ENCODE results near the gene FGB.

The FGB gene

DNA sequence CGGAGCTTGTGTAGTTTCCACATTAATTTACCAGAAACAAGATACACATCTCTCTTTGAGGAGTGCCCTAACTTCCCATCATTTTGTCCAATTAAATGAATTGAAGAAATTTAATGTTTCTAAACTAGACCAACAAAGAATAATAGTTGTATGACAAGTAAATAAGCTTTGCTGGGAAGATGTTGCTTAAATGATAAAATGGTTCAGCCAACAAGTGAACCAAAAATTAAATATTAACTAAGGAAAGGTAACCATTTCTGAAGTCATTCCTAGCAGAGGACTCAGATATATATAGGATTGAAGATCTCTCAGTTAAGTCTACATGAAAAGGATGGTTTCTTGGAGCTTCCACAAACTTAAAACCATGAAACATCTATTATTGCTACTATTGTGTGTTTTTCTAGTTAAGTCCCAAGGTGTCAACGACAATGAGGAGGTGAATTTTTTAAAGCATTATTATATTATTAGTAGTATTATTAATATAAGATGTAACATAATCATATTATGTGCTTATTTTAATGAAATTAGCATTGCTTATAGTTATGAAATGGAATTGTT, at the start of gene FGB:
TSS of gene FGB (plus strand) at position 315 of the 558 bp plus-strand sequence. CDS start at position 323, 8 bp downstream.
- ChIA-PET CTCF (interaction anchor here (0.6 to 1.1 kb wide), 3 partner anchors 12 to 56 kb away, joined by 3 read pairs; partner anchors contain the start of gene PLRG1), POLR2A (interaction anchor here (1.8 kb wide), 1 partner anchor 13 kb away, joined by 6 read pairs; the partner anchor contains the start of gene PLRG1)
- no peak for TF ChIP-seq ELF4 (IDR thresholded peaks at IDR 0.05)
- no peak for TF ChIP-seq TARDBP (IDR thresholded peaks at IDR 0.05)
- TF ChIP-seq ZNF384 (IDR thresholded peaks at IDR 0.05) = no peak
- TF ChIP-seq NFRKB (IDR thresholded peaks at IDR 0.05) = no peak
- no peak for TF ChIP-seq CTBP1 (IDR thresholded peaks at IDR 0.05; ENCODE audit: borderline replicate concordance)
- TF ChIP-seq ARNT (IDR thresholded peaks at IDR 0.05) = no peak
- DNase-seq (ENCODE audit: extremely low spot score) = no peak

DNA sequence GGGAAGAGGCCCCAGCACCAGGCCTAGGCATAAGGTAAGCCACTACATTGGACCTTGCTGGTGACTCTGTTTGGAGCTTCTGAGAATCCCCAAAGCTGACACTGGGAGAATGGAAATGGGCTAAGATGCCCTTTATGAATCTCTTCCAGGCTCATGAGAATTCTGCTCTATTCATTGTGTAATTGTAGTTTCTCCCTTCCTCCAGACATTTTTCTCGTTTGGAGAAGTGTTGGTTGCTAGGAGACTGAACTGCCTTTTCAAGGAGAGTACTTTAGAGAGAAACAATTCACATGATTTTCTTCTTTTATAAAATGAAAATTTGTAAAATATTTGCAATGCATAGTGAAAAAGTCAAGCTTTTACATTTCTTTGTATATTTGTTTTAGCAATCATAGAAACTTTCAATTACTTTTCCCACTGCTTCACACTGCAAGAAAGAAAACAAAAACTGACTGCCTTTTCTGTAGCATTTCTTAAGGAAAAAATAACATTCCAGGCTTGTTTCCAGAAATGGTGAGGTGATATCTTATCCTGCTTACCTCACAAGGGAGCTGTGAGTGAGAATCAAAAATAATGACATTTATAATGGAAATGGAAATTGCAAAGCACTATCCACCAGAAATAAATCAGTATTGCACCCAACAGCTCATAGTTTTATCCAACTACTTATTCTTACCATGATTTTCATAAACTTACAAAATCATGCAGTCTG, 46.3 kb upstream of the FGB start:
- ChIA-PET CTCF (interaction anchor here (1.1 to 3.3 kb wide), 3 partner anchors 10 to 102 kb away, joined by 3 to 11 read pairs (median 4); no protein-coding TSS in a partner anchor), POLR2A (interaction anchor here (1.9 to 4.3 kb wide), 2 partner anchors 34 to 100 kb away, joined by 5 to 12 read pairs; partner anchors contain the start of gene PLRG1)
- no peak for TF ChIP-seq FOXA1 (IDR thresholded peaks at IDR 0.05)
- no peak for DNase-seq (ENCODE audit: extremely low spot score)

DNA sequence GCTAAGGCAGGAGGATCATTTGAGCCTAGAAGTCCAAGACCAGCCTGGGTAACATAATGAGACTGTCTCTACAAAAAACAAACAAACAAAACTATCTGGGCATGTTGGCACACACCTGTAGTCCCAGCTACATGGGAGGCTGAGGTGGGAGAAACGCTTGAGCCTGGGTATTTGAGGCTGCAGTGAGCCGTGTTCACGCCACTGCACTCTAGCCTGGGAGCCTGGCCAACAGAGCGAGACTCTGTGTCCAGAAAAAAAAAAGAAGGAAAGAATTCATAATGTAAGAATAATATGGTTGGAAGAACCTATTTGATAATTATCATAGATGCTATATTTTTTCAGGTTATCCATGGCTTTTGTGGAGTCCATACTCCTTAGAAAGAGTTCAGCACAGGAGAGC, 45.2 kb upstream of the FGB start:
- TF ChIP-seq BHLHE40 (IDR thresholded peaks at IDR 0.05; ENCODE audit: borderline replicate concordance) (no peak), TARDBP (IDR thresholded peaks at IDR 0.05) (no peak), ZNF384 (IDR thresholded peaks at IDR 0.05) (no peak), NFRKB (IDR thresholded peaks at IDR 0.05) (no peak), SP1 (IDR thresholded peaks at IDR 0.05) (no peak), FOXA1 (IDR thresholded peaks at IDR 0.05) (no peak), SUZ12 (IDR thresholded peaks at IDR 0.05) (no peak), CTBP1 (IDR thresholded peaks at IDR 0.05; ENCODE audit: borderline replicate concordance) (no peak), L3MBTL2 (conservative IDR thresholded peaks at IDR 0.05) (no peak), ARNT (IDR thresholded peaks at IDR 0.05) (no peak), HDGF (IDR thresholded peaks at IDR 0.05; ENCODE audit: borderline replicate concordance) (no peak)
- TF ChIP-seq, protein P1, sequence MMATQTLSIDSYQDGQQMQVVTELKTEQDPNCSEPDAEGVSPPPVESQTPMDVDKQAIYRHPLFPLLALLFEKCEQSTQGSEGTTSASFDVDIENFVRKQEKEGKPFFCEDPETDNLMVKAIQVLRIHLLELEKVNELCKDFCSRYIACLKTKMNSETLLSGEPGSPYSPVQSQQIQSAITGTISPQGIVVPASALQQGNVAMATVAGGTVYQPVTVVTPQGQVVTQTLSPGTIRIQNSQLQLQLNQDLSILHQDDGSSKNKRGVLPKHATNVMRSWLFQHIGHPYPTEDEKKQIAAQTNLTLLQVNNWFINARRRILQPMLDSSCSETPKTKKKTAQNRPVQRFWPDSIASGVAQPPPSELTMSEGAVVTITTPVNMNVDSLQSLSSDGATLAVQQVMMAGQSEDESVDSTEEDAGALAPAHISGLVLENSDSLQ (IDR thresholded peaks at IDR 0.05) = no peak
- no peak for DNase-seq (ENCODE audit: extremely low spot score)
- POLR2A ChIA-PET = interaction anchor here (4.3 kb wide), 1 partner anchor 33 kb away, joined by 12 read pairs; the partner anchor contains the start of gene PLRG1
- CTCF ChIA-PET = interaction anchor here (0.7 to 1.5 kb wide), 2 partner anchors 101 to 227 kb away, joined by 4 to 15 read pairs; no protein-coding TSS in a partner anchor

- POLR2A ChIA-PET = interaction anchor here (4.3 kb wide), 1 partner anchor 31 kb away, joined by 12 read pairs; the partner anchor contains the start of gene PLRG1
- TF ChIP-seq FOXA1 (IDR thresholded peaks at IDR 0.05) = no peak
- TF ChIP-seq ZNF384 (IDR thresholded peaks at IDR 0.05) = no peak
- no peak for TF ChIP-seq SUZ12 (IDR thresholded peaks at IDR 0.05)
- no peak for TF ChIP-seq HDGF (IDR thresholded peaks at IDR 0.05; ENCODE audit: borderline replicate concordance)
- no peak for DNase-seq (ENCODE audit: extremely low spot score)
- CTCF ChIA-PET = interaction anchor here (0.6 kb wide), 2 partner anchors 103 to 127 kb away, joined by 4 to 11 read pairs; no protein-coding TSS in a partner anchor
These were observed 43.6 kb upstream of the FGB start for GRCh38 chr4:154519214-154519613.

DNA sequence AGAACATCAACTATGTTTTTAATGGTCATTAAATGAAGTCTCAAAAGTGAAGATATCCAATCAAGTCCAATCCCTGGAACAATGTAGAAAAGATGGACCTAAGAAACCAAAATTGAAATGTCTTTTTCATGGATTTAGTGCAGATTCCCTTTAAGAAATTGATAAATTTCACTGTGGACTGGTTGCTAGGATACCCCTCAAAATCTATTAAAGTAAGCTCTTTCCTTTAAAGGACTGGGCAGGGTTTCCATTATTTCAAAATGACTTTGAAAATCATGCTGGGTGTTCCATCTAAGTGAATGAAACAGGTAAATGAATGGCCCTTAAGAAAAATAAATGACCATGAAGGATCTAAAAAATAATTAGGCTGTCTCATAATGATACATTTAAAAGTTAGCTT, 41.2 kb upstream of the FGB start:
- DNase-seq (ENCODE audit: extremely low spot score) = no peak
- ChIA-PET POLR2A (no interaction called here), CTCF (no interaction called here)
- no peak for TF ChIP-seq CTBP1 (IDR thresholded peaks at IDR 0.05; ENCODE audit: borderline replicate concordance)
- TF ChIP-seq, protein P1 (IDR thresholded peaks at IDR 0.05) = no peak
- TF ChIP-seq LEF1 (IDR thresholded peaks at IDR 0.05; ENCODE audit: borderline replicate concordance) = no peak
- TF ChIP-seq ELF4 (IDR thresholded peaks at IDR 0.05) = no peak
- no peak for TF ChIP-seq BHLHE40 (IDR thresholded peaks at IDR 0.05; ENCODE audit: borderline replicate concordance)
- no peak for TF ChIP-seq TARDBP (IDR thresholded peaks at IDR 0.05)
- TF ChIP-seq FOXA1 (IDR thresholded peaks at IDR 0.05) = no peak
- no peak for TF ChIP-seq FOXM1 (IDR thresholded peaks at IDR 0.05; ENCODE audit: borderline replicate concordance)
- no peak for TF ChIP-seq ZNF384 (IDR thresholded peaks at IDR 0.05)
- TF ChIP-seq SP1 (IDR thresholded peaks at IDR 0.05) = no peak
- TF ChIP-seq SUZ12 (IDR thresholded peaks at IDR 0.05) = no peak
- no peak for TF ChIP-seq HDGF (IDR thresholded peaks at IDR 0.05; ENCODE audit: borderline replicate concordance)
- TF ChIP-seq ARNT (IDR thresholded peaks at IDR 0.05) = no peak
- no peak for TF ChIP-seq L3MBTL2 (conservative IDR thresholded peaks at IDR 0.05)
- TF ChIP-seq FOXK2 (IDR thresholded peaks at IDR 0.05) = no peak
- TF ChIP-seq NFRKB (IDR thresholded peaks at IDR 0.05) = no peak

GRCh38 chr4:154526151-154526550, 36.7 kb upstream of the FGB start:
- DNase-seq (ENCODE audit: extremely low spot score) = no peak
- ChIA-PET CTCF (no interaction called here), POLR2A (interaction anchor here (1.1 kb wide), 1 partner anchor 24 kb away, joined by 4 read pairs; the partner anchor contains the start of gene PLRG1)
- no peak for TF ChIP-seq NFRKB (IDR thresholded peaks at IDR 0.05)
- no peak for TF ChIP-seq SP1 (IDR thresholded peaks at IDR 0.05)
- no peak for TF ChIP-seq TARDBP (IDR thresholded peaks at IDR 0.05)
- no peak for TF ChIP-seq L3MBTL2 (conservative IDR thresholded peaks at IDR 0.05)
- no peak for TF ChIP-seq ELF4 (IDR thresholded peaks at IDR 0.05)
- no peak for TF ChIP-seq SUZ12 (IDR thresholded peaks at IDR 0.05)
- no peak for TF ChIP-seq BHLHE40 (IDR thresholded peaks at IDR 0.05; ENCODE audit: borderline replicate concordance)
- TF ChIP-seq FOXK2 (IDR thresholded peaks at IDR 0.05) = no peak
- TF ChIP-seq LEF1 (IDR thresholded peaks at IDR 0.05; ENCODE audit: borderline replicate concordance) = no peak
- TF ChIP-seq HDGF (IDR thresholded peaks at IDR 0.05; ENCODE audit: borderline replicate concordance) = no peak
- TF ChIP-seq CTBP1 (IDR thresholded peaks at IDR 0.05; ENCODE audit: borderline replicate concordance) = no peak
- TF ChIP-seq ZNF384 (IDR thresholded peaks at IDR 0.05) = no peak
- TF ChIP-seq, protein P1 (IDR thresholded peaks at IDR 0.05) = no peak
- no peak for TF ChIP-seq ARNT (IDR thresholded peaks at IDR 0.05)
- TF ChIP-seq FOXM1 (IDR thresholded peaks at IDR 0.05; ENCODE audit: borderline replicate concordance) = no peak
- no peak for TF ChIP-seq FOXA1 (IDR thresholded peaks at IDR 0.05)
